K562 (cell line): ENCODE data around the gene OVOL2. TPM values are rescaled to one million over a fixed set of nuclear protein-coding genes. Genes with fewer than 3 reads are reported as not detected.

Source experiments
- ATAC-seq: fragments of 200-7000 bp; cut with Tn5 transposase; 3 replicates; pipeline ENCODE4 v1.9.1; 2020; ENCODE audit warnings: moderate library complexity
- BruUV-seq: library from RNA; stranded (reverse); fragments of 400-500 nt; replicated peaks from 2 replicates; lab custom pipeline; 2021; lab: Mats Ljungman, UMichigan
- CTCF ChIA-PET: fragments of 300-600 bp; formaldehyde crosslinking; extraction: SDS; loops from one replicate; lab custom pipeline; 2021; ENCODE audit warnings: low intra/inter-chr PET ratio; lab: Yijun Ruan, JAX
- POLR2A ChIA-PET: fragments of 300-600, 350-650 bp; sonication (Branson Sonifier 250); formaldehyde crosslinking; extraction: SDS; loops from one replicate; lab custom pipeline; 2021; ENCODE audit warnings: antibody characterized with exemption, inconsistent platforms; lab: Yijun Ruan, JAX
- DNase-seq, 4 experiments: peaks; one replicate each; pipeline versions ENCODE4 v3.0.0 to v3.0.0-alpha.2; 2011 to 2018; ENCODE audit warnings: low spot score in 3 of 4, mixed read lengths in 3 of 4; ENCODE audit errors: extremely low read depth in 1 of 4
- FAIRE-seq: peaks from 2 replicates; lab custom pipeline; 2011; peaks lifted over from hg19 to GRCh38; lab: Jason Lieb, UNC
- H2AFZ ChIP-seq: 2 replicates; pipeline ENCODE4 v1.6.0; 2011; ENCODE audit warnings: low read depth, low read length, control low read depth, inconsistent platforms
- H3K27ac ChIP-seq: fragments of 200-600 bp; 3 replicates; pipeline ENCODE4 v1.8.0; 2011; ENCODE audit warnings: low read depth, mild to moderate bottlenecking, control low read depth, inconsistent platforms, low read length, moderate library complexity, mixed read lengths; ENCODE audit errors: extremely low read depth
- H3K27me3 ChIP-seq, 2 experiments: fragments of 300-600 bp in 1 of 2; 2 replicates in 1 of 2; 3 replicates in 1 of 2; pipeline versions ENCODE4 v1.6.0 to v1.8.0; 2011; ENCODE audit warnings: inconsistent platforms in 2 of 2, low read length in 2 of 2, mild to moderate bottlenecking in 1 of 2, mixed read lengths in 1 of 2, moderate library complexity in 1 of 2; ENCODE audit not compliant: control insufficient read depth in 2 of 2, insufficient read depth in 2 of 2
- H3K36me3 ChIP-seq: fragments of 300-600 bp; 3 replicates; pipeline ENCODE4 v1.8.0; 2011; ENCODE audit warnings: mild to moderate bottlenecking, low read length, inconsistent platforms; ENCODE audit not compliant: control insufficient read depth, insufficient read depth
- H3K4me1 ChIP-seq, 2 experiments: fragments of 200-600 bp in 1 of 2; replicated peaks in 1 of 2; 2 replicates in 1 of 2; 3 replicates in 1 of 2; pipeline versions ENCODE4 v1.5.1 to v1.8.0; 2011; ENCODE audit warnings: inconsistent platforms in 2 of 2, low read length in 2 of 2, mild to moderate bottlenecking in 1 of 2, mixed read lengths in 1 of 2, moderate library complexity in 1 of 2; ENCODE audit not compliant: control insufficient read depth in 2 of 2, insufficient read depth in 2 of 2
- H3K4me2 ChIP-seq: 2 replicates; pipeline ENCODE4 v1.6.1; 2011; ENCODE audit warnings: low read length, control low read depth, inconsistent platforms, mixed read lengths; ENCODE audit not compliant: insufficient read depth
- H3K4me3 ChIP-seq: fragments of 200-600 bp; sonication (generic), shearing (Covaris generic); 2 replicates; pipeline ENCODE4 v1.5.1; 2016; ENCODE audit warnings: control low read depth, inconsistent platforms
- H3K79me2 ChIP-seq: fragments of 200-600 bp; 3 replicates; pipeline ENCODE4 v1.8.0; 2011; ENCODE audit warnings: low read length, inconsistent platforms; ENCODE audit not compliant: control insufficient read depth, insufficient read depth
- H3K9ac ChIP-seq, 2 experiments: 2 replicates each; pipeline versions ENCODE4 v1.6.0 to v1.6.1; 2011; ENCODE audit warnings: low read depth in 2 of 2, low read length in 2 of 2, control low read depth in 1 of 2, inconsistent platforms in 1 of 2, mild to moderate bottlenecking in 1 of 2, mixed read lengths in 1 of 2; ENCODE audit not compliant: insufficient read depth in 1 of 2
- H3K9me1 ChIP-seq: one replicate; pipeline ENCODE4 v1.6.0; 2011; ENCODE audit warnings: inconsistent platforms, mild to moderate bottlenecking, low read length, moderate library complexity; ENCODE audit not compliant: control insufficient read depth, insufficient read depth
- H3K9me3 ChIP-seq: replicated peaks from 2 replicates; pipeline ENCODE4 v1.5.1; 2011; ENCODE audit warnings: low read depth, low read length, inconsistent platforms; ENCODE audit not compliant: control insufficient read depth, insufficient read depth
- H4K20me1 ChIP-seq: replicated peaks from 2 replicates; pipeline ENCODE4 v1.6.1; 2011; ENCODE audit warnings: low read length, inconsistent platforms, mixed read lengths; ENCODE audit not compliant: control insufficient read depth, insufficient read depth
- BRCA1 ChIP-seq, 2 experiments: fragments of 450-650 bp in 1 of 2; sonication (generic) in 1 of 2; formaldehyde crosslinking in 1 of 2; IDR thresholded peaks; 2 replicates each; pipeline versions ENCODE4 v1.5.0 to v1.6.1; 2017 to 2020; ENCODE audit warnings: mild to moderate bottlenecking in 1 of 2, missing genetic modification reagents in 1 of 2
- ELF1 ChIP-seq: fragments of 200-800 bp; sonication (Bioruptor generic); IDR thresholded peaks from 2 replicates; pipeline ENCODE4 v1.6.1; 2016; ENCODE audit warnings: missing genetic modification characterization, missing compliant biosample characterization
- FOXK2 ChIP-seq, 2 experiments: fragments of 450-650 bp; IDR thresholded peaks in 1 of 2; conservative IDR thresholded peaks in 1 of 2; 2 replicates each; pipeline ENCODE4 v1.6.1; 2016; ENCODE audit warnings: low read depth in 2 of 2, mild to moderate bottlenecking in 1 of 2
- NUFIP1 ChIP-seq: fragments of 450-650 bp; IDR thresholded peaks from 2 replicates; pipeline ENCODE4 v1.6.1; 2018; ENCODE audit not compliant: partially characterized antibody
- STAT5B ChIP-seq: fragments of 250-450 bp; sonication (Bioruptor Pico); IDR thresholded peaks from 2 replicates; pipeline ENCODE4 v1.8.0; 2021; ENCODE audit warnings: mild to moderate bottlenecking, inconsistent platforms
- ZNF134 ChIP-seq: fragments of 250-450 bp; sonication (Bioruptor Pico); conservative IDR thresholded peaks from 2 replicates; pipeline ENCODE4 v1.4.0; 2020
- ZNF263 ChIP-seq: sonication (generic); formaldehyde crosslinking; IDR thresholded peaks from 2 replicates; pipeline ENCODE4 v1.8.0; 2022; ENCODE audit warnings: mild to moderate bottlenecking, missing genetic modification reagents, borderline replicate concordance
- WGBS: fragments of 100-300 bp; shearing (Covaris generic); methylation state at CpG from one replicate; pipeline ENCODE4 v1.1.6; 2016; ENCODE audit warnings: low coverage, mixed read lengths; ENCODE audit not compliant: insufficient coverage; ENCODE audit errors: missing lambda C conversion rate; 5-methylcytosine and 5-hydroxymethylcytosine counted together
- in situ Hi-C: fragments of 300-500 bp; cut with MboI; formaldehyde crosslinking; loops from 4 replicates; pipeline ENCODE4 v1.15.0; 2018; ENCODE audit warnings: inconsistent platforms, mixed read lengths
- intact Hi-C: fragments of 100-400 bp; cut with micrococcal nuclease; formaldehyde crosslinking; loops from 2 replicates; pipeline ENCODE4 v1.14.2; 2022
- polyA plus RNA-seq, 8 experiments: library from polyadenylated mRNA; depleted of rRNA in 4 of 8; stranded (reverse) in 5 of 8; unstranded in 3 of 8; fragments of >200 nt; fragmentation: Nextera tagmentation in 2 of 8; fragmentation: Illumina TruSeq in 1 of 8; extraction: Ambion mirVana in 2 of 8; extraction: Trizol in 1 of 8; gene quantifications; 2 replicates each; pipeline versions ENCODE4 v1.2.1 to v1.2.3, GENCODE V29; 2011 to 2014; ENCODE audit warnings: inconsistent platforms in 1 of 8, missing spikeins in 1 of 8
- total RNA-seq, 7 experiments: library from RNA; depleted of rRNA in 6 of 7; stranded (reverse); fragments of >200 nt in 6 of 7; fragmentation: Illumina TruSeq in 2 of 7; extraction: Trizol in 2 of 7; gene quantifications; 2 replicates each; pipeline versions ENCODE4 v1.2.1 to v1.2.3, GENCODE V29; 2011 to 2021; ENCODE audit warnings: low replicate concordance in 1 of 7
- TF ChIP-seq, protein P1 (sequence below): fragments of 250-450 bp; sonication (Bioruptor Pico); IDR thresholded peaks from 2 replicates; pipeline ENCODE4 v1.5.1; 2021; ENCODE audit warnings: mild to moderate bottlenecking
- TF ChIP-seq, protein P2 (sequence below): fragments of 450-650 bp; formaldehyde crosslinking; IDR thresholded peaks from 2 replicates; pipeline ENCODE4 v1.4.0; 2020; ENCODE audit warnings: mild to moderate bottlenecking, moderate library complexity
- TF ChIP-seq, protein P3 (sequence below), 2 experiments: fragments of 450-650 bp in 1 of 2; IDR thresholded peaks; 2 replicates each; pipeline ENCODE4 v1.6.1; 2011 to 2017; ENCODE audit warnings: low read depth in 2 of 2, antibody characterized with exemption in 1 of 2, borderline replicate concordance in 1 of 2, low read length in 1 of 2, mild to moderate bottlenecking in 1 of 2, mixed read lengths in 1 of 2; ENCODE audit not compliant: control insufficient read depth in 1 of 2

The OVOL2 gene
- total and polyA plus RNA-seq, 9 of the 15 experiments (the other 6 are each of a cell fraction or from before 2014, with no cell fraction given) = not detected

DNA sequence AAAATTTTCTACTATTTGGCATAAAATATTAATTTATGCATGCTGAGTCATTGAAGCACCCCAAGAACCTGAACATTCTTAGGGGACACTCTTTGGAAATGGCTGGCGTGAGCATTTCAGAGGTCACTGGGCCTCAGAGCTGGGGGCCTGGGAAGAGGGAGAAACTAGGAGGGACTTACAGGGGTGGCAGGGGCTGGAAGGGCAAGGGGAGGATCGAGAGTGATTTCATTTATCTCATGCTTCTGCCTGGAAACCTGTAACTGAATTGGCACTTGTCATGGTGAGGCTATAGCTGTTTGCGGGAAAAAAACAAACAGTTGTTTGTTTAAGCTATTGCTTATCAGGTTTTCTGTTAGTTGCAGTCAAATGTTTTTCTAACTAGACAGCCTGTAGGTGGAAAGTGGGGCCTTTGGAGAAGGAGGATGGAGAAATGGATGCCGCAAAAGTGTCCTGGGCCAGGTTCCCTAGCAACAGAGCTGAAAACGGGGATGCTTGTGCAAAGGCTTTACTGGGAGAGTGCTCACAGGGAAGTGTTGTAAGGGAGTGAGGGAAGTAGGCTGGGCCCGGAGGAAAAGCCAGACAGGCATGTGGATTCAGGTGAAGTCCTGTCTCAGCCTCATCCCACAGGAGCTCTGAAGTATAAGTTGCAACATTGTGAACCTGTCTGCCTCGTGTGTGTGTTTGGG, 43.6 kb upstream of the OVOL2 start:
- in situ Hi-C loops (no loop called here), intact Hi-C loops (no loop called here)
- FAIRE-seq = no peak
- no peak for DNase-seq
- no TSS peak for BruUV-seq
- Histone ChIP-seq H2AFZ (no peak overlapping the region), H3K27ac (no peak overlapping the region), H3K4me1 (no peaks in the 10 kb centered on the region), H3K4me2 (no peak overlapping the region), H3K27me3 (peaks cover 0 to 19% of the 10 kb centered on the region in 2 experiments; a peak in 4 of 5 replicates), H3K4me3 (no peak overlapping the region), H3K36me3 (no peaks in the 10 kb centered on the region), H4K20me1 (no peaks in the 10 kb centered on the region), H3K9me1 (no peaks in the 10 kb centered on the region), H3K79me2 (no peaks in the 10 kb centered on the region), H3K9ac (no peak overlapping the region), H3K9me3 (no peaks in the 10 kb centered on the region)
- ChIA-PET CTCF (no interaction called here), POLR2A (no interaction called here)
- no peak for ATAC-seq
- whole genome bisulfite sequencing = 0% methylated on average over 7 of the region's 7 CpGs
- TF ChIP-seq NUFIP1 (no peak), BRCA1 (IDR thresholded peaks at IDR 0.05) (no peak), BRCA1 (CRISPR knock-in tag; IDR thresholded peaks at IDR 0.05) (no peak), STAT5B (CRISPR knock-in tag) (no peak), ELF1 (tag) (no peak), FOXK2 (conservative IDR thresholded peaks at IDR 0.05 in 1 of 2, IDR thresholded peaks at IDR 0.05 in 1 of 2; ENCODE audit: low read depth in 2 of 2) (no peak), ZNF263 (CRISPR knock-in tag) (no peak), ZNF134 (CRISPR knock-in tag) (no peak)
- TF ChIP-seq, protein P1, sequence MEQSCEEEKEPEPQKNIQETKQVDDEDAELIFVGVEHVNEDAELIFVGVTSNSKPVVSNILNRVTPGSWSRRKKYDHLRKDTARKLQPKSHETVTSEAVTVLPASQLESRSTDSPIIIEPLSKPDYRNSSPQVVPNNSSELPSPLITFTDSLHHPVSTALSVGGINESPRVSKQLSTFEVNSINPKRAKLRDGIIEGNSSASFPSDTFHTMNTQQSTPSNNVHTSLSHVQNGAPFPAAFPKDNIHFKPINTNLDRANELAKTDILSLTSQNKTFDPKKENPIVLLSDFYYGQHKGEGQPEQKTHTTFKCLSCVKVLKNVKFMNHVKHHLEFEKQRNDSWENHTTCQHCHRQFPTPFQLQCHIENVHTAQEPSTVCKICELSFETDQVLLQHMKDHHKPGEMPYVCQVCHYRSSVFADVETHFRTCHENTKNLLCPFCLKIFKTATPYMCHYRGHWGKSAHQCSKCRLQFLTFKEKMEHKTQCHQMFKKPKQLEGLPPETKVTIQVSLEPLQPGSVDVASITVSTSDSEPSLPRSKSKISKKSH (CRISPR knock-in tag) = no peak
- TF ChIP-seq, protein P2, sequence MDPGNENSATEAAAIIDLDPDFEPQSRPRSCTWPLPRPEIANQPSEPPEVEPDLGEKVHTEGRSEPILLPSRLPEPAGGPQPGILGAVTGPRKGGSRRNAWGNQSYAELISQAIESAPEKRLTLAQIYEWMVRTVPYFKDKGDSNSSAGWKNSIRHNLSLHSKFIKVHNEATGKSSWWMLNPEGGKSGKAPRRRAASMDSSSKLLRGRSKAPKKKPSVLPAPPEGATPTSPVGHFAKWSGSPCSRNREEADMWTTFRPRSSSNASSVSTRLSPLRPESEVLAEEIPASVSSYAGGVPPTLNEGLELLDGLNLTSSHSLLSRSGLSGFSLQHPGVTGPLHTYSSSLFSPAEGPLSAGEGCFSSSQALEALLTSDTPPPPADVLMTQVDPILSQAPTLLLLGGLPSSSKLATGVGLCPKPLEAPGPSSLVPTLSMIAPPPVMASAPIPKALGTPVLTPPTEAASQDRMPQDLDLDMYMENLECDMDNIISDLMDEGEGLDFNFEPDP (CRISPR knock-in tag) = no peak
- TF ChIP-seq, protein P3, sequence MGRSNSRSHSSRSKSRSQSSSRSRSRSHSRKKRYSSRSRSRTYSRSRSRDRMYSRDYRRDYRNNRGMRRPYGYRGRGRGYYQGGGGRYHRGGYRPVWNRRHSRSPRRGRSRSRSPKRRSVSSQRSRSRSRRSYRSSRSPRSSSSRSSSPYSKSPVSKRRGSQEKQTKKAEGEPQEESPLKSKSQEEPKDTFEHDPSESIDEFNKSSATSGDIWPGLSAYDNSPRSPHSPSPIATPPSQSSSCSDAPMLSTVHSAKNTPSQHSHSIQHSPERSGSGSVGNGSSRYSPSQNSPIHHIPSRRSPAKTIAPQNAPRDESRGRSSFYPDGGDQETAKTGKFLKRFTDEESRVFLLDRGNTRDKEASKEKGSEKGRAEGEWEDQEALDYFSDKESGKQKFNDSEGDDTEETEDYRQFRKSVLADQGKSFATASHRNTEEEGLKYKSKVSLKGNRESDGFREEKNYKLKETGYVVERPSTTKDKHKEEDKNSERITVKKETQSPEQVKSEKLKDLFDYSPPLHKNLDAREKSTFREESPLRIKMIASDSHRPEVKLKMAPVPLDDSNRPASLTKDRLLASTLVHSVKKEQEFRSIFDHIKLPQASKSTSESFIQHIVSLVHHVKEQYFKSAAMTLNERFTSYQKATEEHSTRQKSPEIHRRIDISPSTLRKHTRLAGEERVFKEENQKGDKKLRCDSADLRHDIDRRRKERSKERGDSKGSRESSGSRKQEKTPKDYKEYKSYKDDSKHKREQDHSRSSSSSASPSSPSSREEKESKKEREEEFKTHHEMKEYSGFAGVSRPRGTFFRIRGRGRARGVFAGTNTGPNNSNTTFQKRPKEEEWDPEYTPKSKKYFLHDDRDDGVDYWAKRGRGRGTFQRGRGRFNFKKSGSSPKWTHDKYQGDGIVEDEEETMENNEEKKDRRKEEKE (IDR thresholded peaks at IDR 0.05; ENCODE audit: borderline replicate concordance in 1 of 2, control insufficient read depth in 1 of 2, low read depth in 2 of 2, low read length in 1 of 2) = no peak
